OCI-LY3 (cell line): ENCODE data around the gene RAPGEFL1.

Experiments used
- EZH2phosphoT487 ChIP-seq: fragments of 200-600 bp; shearing (Covaris generic); IDR thresholded peaks from 2 replicates; pipeline ENCODE4 v1.6.1; 2018; ENCODE audit warnings: antibody characterized with exemption, mixed run types, low read depth
- TF ChIP-seq, protein P1 (sequence below): fragments of 200-600, 300-600 bp; sonication (generic); IDR thresholded peaks from 2 replicates; pipeline ENCODE4 v1.5.1; 2014; ENCODE audit warnings: antibody characterized with exemption, low read length, low read depth

DNA sequence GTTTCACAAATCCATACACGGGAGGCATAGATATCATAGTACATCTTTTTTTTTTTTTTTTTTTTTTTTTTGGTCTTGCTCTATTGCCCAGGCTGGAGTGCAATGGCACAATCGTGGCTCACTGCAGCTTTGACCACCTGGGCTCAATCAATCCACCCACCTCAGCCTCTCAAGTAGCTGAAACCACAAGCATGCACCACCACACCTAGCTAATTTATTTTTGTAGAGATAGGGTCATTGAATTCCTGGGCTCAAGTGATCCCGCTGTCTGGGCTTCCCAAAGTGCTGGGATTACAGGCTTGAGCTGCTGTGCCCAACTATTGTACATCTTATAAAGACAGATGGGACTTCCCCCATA lies 3.5 kb upstream of the RAPGEFL1 start:
- TF ChIP-seq, protein P1, sequence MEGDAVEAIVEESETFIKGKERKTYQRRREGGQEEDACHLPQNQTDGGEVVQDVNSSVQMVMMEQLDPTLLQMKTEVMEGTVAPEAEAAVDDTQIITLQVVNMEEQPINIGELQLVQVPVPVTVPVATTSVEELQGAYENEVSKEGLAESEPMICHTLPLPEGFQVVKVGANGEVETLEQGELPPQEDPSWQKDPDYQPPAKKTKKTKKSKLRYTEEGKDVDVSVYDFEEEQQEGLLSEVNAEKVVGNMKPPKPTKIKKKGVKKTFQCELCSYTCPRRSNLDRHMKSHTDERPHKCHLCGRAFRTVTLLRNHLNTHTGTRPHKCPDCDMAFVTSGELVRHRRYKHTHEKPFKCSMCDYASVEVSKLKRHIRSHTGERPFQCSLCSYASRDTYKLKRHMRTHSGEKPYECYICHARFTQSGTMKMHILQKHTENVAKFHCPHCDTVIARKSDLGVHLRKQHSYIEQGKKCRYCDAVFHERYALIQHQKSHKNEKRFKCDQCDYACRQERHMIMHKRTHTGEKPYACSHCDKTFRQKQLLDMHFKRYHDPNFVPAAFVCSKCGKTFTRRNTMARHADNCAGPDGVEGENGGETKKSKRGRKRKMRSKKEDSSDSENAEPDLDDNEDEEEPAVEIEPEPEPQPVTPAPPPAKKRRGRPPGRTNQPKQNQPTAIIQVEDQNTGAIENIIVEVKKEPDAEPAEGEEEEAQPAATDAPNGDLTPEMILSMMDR = no peak
- no peak for TF ChIP-seq EZH2phosphoT487
